Posterior cingulate gyrus (tissue), 11 donors: ENCODE results near the gene PLIN4.
"Not testable (repeated sequence)": the region's sequence is repeated elsewhere in the genome, so short reads cannot be mapped to it uniquely, and the experiment has no call there.

Experiments used
- DNase-seq, 10 donors: peaks; one replicate each; pipeline versions ENCODE4 v3.0.0 to v3.0.0-alpha.2; 2020 to 2021; ENCODE audit warnings: mixed read lengths in 3 of 10
- intact Hi-C: fragments of 100-400 bp; cut with DNase I; formaldehyde crosslinking; loops from one replicate; pipeline ENCODE4 v1.15.1; 2023

The PLIN4 gene

GRCh38 chr19:4531562-4532165 lies 13.4 kb upstream of the PLIN4 start:
- DNase-seq, result no peak
- intact Hi-C loops, result no loop called here

GRCh38 chr19:4529924-4530522 lies 11.7 kb upstream of the PLIN4 start:
- intact Hi-C loops, result no loop called here
- no peak for DNase-seq

- no peak for DNase-seq
- intact Hi-C loops, result no loop called here
Observed at GRCh38 chr19:4528843-4529242, 10.6 kb upstream of the PLIN4 start.

- intact Hi-C loops, result not testable (repeated sequence)
Observed at GRCh38 chr19:4527377-4527776, 9.1 kb upstream of the PLIN4 start.

GRCh38 chr19:4525563-4526002 lies 7.3 kb upstream of the PLIN4 start:
- intact Hi-C loops, result no loop called here
- DNase-seq, result no peak

More at GRCh38 chr19:4527377-4527776, 9.1 kb upstream of the PLIN4 start:
- DNase-seq, result not testable (repeated sequence)

GRCh38 chr19:4524808-4525562 lies 6.7 kb upstream of the PLIN4 start:
- intact Hi-C loops, result no loop called here
- peak in 6 of 10 donors; percentile 37 to 91 (median 52) for DNase-seq

GRCh38 chr19:4523306-4524110 lies 5.2 kb upstream of the PLIN4 start:
- peak in 3 of 10 donors; percentile 23 to 44 (median 31) for DNase-seq
- intact Hi-C loops, result no loop called here

GRCh38 chr19:4522291-4523002 lies 4.2 kb upstream of the PLIN4 start:
- no peak for DNase-seq
- intact Hi-C loops, result no loop called here

GRCh38 chr19:4521888-4522242 lies 3.6 kb upstream of the PLIN4 start:
- intact Hi-C loops, result no loop called here
- no peak for DNase-seq

GRCh38 chr19:4521170-4521887 lies 3.0 kb upstream of the PLIN4 start:
- intact Hi-C loops, result no loop called here

GRCh38 chr19:4519521-4520277 lies 1.4 kb upstream of the PLIN4 start:
- intact Hi-C loops, result no loop called here
- no peak for DNase-seq

More at GRCh38 chr19:4521170-4521887, 3.0 kb upstream of the PLIN4 start:
- no peak for DNase-seq

- intact Hi-C loops, result no loop called here
- no peak for DNase-seq
Observed at GRCh38 chr19:4519172-4519496, 848 bp upstream of the PLIN4 start.

GRCh38 chr19:4517451-4518057 lies 732 bp downstream of the PLIN4 start:
- no peak for DNase-seq
- intact Hi-C loops, result no loop called here

GRCh38 chr19:4516939-4517300 lies 1.4 kb downstream of the PLIN4 start:
- intact Hi-C loops, result no loop called here
- no peak for DNase-seq

- no peak for DNase-seq
- intact Hi-C loops, result no loop called here
Observed at GRCh38 chr19:4516199-4516938, 1.9 kb downstream of the PLIN4 start.

- intact Hi-C loops, result no loop called here
Observed at GRCh38 chr19:4515732-4516131, 2.6 kb downstream of the PLIN4 start.

GRCh38 chr19:4513248-4513647 lies 5.0 kb downstream of the PLIN4 start:
- intact Hi-C loops, result no loop called here
- DNase-seq, result peak in 1 of 10 donors; percentile 73

More at GRCh38 chr19:4515732-4516131, 2.6 kb downstream of the PLIN4 start:
- DNase-seq, result no peak

GRCh38 chr19:4512070-4512469 lies 6.2 kb downstream of the PLIN4 start:
- intact Hi-C loops, result no loop called here
- peak in 1 of 10 donors; percentile 71 for DNase-seq
